HG02970 (cell line): Measurements from ENCODE around the gene TNC.

Experiments
- ATAC-seq: cut with Tn5 transposase; IDR thresholded peaks from one replicate; pipeline ENCODE4 v1.9.1; 2021; ENCODE audit warnings: mild to moderate bottlenecking, moderate library complexity, moderate number of reproducible peaks; ENCODE audit not compliant: unreplicated experiment, low FRiP score

The TNC gene

GRCh38 chr9:115058684-115059315 is 59.2 kb downstream of the TNC start:
- no peak for ATAC-seq

DNA sequence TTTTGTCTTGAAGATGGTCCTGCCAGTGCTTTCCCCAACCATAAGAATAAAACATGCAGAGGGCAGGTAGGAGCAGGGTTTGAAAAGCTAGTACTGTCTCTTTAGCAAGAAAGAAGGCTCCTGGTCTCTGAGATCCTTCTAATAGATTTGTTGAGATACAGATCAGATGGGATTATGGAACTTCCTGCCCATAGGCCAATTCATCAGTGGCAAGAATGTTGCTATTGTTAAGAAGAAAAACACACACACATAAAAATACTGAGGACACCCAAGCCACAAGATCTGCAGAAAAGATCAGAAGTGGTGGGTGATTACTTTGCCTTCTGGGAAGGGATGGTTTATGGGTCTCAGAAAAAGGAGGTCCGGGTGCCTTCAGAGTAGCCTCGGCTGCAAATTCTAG is 59.8 kb downstream of the TNC start:
- ATAC-seq: no peak

- ATAC-seq: no peak
Observed at GRCh38 chr9:115057559-115057958, 60.4 kb downstream of the TNC start.

DNA sequence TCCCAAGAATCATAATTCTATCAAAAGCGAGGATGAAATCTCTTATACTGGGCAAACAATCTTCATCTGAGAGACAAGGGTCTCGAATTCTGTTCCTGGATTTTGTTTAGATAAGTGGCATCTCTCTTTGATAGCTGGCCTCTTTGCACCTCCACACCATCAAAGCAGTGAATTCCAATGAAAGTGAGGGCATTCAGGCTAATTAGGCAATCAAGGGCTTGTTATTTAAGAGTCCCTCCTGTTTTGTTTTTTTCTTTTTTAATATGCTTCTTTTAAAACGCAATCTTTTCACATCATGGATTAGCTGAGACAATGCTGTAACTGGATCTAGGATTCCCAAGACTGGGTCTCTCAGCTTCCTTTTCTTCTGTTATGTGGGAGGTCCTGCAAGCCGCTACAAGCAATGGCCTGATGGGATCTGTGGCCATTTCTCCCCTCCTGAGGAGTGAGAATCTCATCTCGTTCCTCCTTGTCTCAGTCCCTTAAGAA is 67.9 kb downstream of the TNC start:
- ATAC-seq: no peak

- ATAC-seq: no peak
Observed at GRCh38 chr9:115046824-115047223, 71.1 kb downstream of the TNC start.

DNA sequence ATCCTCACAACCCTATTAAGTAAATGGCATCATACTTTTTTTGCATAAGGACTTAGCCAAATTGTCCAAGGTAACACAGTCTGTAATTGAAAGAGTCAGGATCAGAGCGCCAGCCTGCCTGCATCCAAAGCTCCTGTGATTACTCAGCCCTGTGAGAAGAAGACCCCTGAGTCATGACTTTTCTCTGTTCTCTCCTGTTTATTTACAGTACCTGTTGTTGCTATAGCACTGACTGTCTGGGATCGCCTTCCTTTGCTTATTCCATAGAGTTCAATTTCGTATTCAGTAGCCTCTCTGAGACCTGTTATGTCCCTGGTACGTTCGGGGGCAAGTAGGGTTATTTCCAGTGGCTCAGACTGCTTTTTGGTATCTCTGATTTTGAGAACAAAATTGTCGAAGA is 71.8 kb downstream of the TNC start:
- ATAC-seq: no peak

GRCh38 chr9:115043632-115044031 is 74.3 kb downstream of the TNC start:
- ATAC-seq: no peak

DNA sequence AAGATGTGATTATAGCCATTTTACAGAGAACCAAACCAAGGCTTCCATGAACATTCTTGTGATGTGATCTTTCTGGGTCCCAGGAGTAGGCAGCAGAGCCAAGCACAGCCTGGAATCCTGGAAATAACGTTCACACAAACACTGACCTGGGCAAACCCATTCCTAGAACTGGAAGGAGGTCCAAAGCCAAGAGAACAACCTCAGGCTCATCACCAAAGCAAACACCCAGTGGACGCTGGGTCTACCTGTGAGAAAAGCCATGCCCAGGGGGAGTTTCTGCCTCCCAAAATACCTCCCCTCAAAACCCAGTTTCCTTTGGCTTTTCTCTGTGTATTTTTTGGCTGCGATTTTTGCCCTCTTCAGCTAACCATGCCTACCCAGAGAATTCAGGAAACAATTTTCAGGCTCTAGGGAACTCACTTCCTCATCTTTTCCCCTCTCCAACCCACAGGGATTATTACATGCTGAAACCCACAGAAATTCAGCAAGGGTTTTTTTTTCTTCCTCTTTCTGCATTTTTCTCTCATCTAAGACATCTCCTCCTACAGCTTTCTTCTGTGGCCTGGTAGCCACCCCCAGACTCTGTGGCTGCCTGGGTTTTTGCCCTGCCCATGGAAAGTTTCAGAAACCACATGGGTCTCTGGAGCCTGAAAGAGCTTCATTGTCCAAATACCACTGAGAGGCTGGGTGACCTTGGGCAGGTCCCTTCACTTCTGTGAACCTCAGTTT is 75.0 kb downstream of the TNC start:
- no peak for ATAC-seq

GRCh38 chr9:115039516-115040120 is 78.3 kb downstream of the TNC start:
- no peak for ATAC-seq

GRCh38 chr9:115038178-115038577 is 79.8 kb downstream of the TNC start:
- ATAC-seq: no peak

- ATAC-seq: no peak
Observed at GRCh38 chr9:115036691-115037090, 81.3 kb downstream of the TNC start.

DNA sequence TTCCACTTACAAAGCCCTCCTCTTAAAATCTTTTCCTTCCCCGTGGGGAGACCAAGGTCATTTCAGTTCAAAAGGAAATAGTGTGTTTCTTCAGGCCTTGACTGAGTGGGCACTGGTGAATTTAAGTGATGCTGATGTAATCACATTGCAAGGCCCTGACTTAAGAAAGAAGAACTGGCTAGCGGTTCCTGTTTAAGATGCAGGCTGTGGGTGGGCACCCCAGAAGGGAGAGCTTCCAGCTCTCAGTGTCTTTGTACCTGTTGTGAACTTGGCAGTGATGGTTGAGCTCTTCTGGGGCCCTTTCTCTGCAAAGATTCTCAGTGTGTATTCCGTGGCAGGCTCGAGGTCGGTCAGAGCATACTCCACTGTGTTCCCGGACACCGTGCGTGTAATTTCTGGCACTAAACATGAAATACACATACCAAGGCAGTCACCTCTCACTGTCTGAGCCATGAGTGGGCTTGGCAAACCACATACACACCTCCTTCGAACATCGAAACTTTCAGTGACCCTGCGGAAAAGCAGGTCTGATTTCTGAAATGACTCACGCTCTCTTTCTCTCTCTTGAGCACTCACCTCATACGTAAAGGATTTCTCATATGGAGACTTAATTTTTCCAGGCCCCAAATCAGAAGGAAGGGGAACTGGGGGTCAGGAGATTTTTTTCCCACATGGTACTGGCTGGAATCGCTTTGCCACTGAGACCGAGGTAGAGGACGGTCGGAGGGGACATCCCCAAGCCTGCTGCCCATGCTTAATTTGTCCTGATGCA is 81.9 kb downstream of the TNC start:
- ATAC-seq: peak; percentile 78

GRCh38 chr9:115034801-115035200 is 83.2 kb downstream of the TNC start:
- no peak for ATAC-seq

GRCh38 chr9:115033800-115034199 is 84.2 kb downstream of the TNC start:
- ATAC-seq: no peak

DNA sequence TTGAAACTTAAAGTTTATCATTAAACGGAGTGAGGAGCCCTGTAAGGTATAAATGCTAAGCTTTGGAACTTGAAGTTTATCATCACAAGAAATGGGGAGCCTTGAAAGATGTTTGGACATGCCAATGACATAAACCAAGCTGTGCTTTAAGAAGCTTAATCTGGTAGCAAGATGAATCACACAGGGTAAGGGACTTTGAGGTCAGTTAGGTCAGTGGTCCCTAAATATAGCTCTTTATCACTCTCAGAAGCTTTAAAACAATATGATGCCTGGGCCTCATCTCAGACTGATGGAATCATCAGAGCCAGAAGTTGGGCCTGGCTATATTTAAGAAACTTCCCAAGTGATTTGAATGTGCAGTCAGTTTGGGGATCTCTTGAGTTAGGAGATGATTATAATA is 85.7 kb downstream of the TNC start:
- no peak for ATAC-seq

GRCh38 chr9:115030006-115030405 is 88.0 kb downstream of the TNC start:
- ATAC-seq: no peak

GRCh38 chr9:115025721-115026120 is 92.2 kb downstream of the TNC start:
- ATAC-seq: no peak

DNA sequence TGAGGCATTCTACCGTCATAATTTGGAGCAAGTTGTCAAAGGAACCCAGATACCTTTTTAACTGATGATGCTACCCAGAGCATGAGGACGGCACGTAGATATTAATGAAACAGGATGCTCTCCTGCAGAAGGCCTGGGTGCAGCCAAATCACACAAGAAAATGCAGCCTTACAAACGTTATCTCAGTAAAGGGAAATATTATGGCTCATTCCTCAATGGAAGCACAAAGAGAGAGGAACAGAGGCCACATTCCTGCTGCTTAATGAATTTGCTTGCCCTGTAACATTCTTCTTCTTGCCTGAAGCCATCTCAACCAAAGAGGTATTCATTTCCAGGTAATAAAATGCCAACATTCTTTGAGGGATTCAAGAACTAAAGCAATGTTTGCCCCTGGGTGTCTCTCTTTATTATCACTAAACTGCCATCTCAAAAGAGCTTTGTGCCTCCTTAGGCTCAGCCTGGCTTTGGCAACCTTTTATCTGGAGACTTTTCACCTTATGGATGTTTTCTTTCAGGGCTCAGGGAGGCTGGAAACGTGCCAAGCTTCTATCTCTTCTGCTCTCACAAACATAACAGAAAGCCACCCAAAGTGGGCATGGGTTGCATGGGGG is 92.9 kb downstream of the TNC start:
- no peak for ATAC-seq

- ATAC-seq: no peak
Observed at GRCh38 chr9:115022760-115023434, 95.1 kb downstream of the TNC start.
